Astrocyte (in vitro differentiated cells and primary cell): Measurements from ENCODE around the gene OR51B2. TPM values are rescaled to one million over a fixed set of nuclear protein-coding genes. Genes with fewer than 3 reads are reported as not detected.
"Not testable (repeated sequence)": the region's sequence is repeated elsewhere in the genome, so short reads cannot be mapped to it uniquely, and the experiment has no call there.

Experiments used
- DNase-seq: peaks from one replicate; pipeline ENCODE4 v3.0.0-alpha.2; 2010; ENCODE audit warnings: low read depth
- FAIRE-seq: peaks from 2 replicates; lab custom pipeline; 2011; peaks lifted over from hg19 to GRCh38; lab: Jason Lieb, UNC
- H2AFZ ChIP-seq: 2 replicates; pipeline ENCODE4 v1.6.0; 2012; ENCODE audit warnings: low read depth, low read length, inconsistent platforms
- H3K27ac ChIP-seq: 2 replicates; pipeline ENCODE4 v1.5.1; 2011; ENCODE audit warnings: low read depth, low read length, inconsistent platforms
- H3K27me3 ChIP-seq: 2 replicates; pipeline ENCODE4 v1.6.0; 2011; ENCODE audit warnings: low read length, inconsistent platforms; ENCODE audit not compliant: insufficient read depth
- H3K36me3 ChIP-seq: 2 replicates; pipeline ENCODE4 v1.5.1; 2011; ENCODE audit warnings: low read length, inconsistent platforms; ENCODE audit not compliant: insufficient read depth
- H3K4me1 ChIP-seq: 2 replicates; pipeline ENCODE4 v1.5.1; 2011; ENCODE audit warnings: low read length, inconsistent platforms; ENCODE audit not compliant: insufficient read depth
- H3K4me2 ChIP-seq: 2 replicates; pipeline ENCODE4 v1.6.0; 2012; ENCODE audit warnings: low read length, inconsistent platforms
- H3K4me3 ChIP-seq: 2 replicates; pipeline ENCODE4 v1.5.1; 2011; ENCODE audit warnings: low read depth, mild to moderate bottlenecking, low read length, inconsistent platforms; ENCODE audit not compliant: insufficient read depth
- H3K79me2 ChIP-seq: 2 replicates; pipeline ENCODE4 v1.6.0; 2012; ENCODE audit warnings: mild to moderate bottlenecking, low read length, inconsistent platforms; ENCODE audit not compliant: insufficient read depth
- H3K9ac ChIP-seq: 2 replicates; pipeline ENCODE4 v1.6.0; 2012; ENCODE audit warnings: mild to moderate bottlenecking, low read length, inconsistent platforms
- H3K9me3 ChIP-seq: 2 replicates; pipeline ENCODE4 v1.5.1; 2012; ENCODE audit warnings: low read depth, mild to moderate bottlenecking, low read length, inconsistent platforms; ENCODE audit not compliant: insufficient read depth
- H4K20me1 ChIP-seq: 2 replicates; pipeline ENCODE4 v1.6.0; 2012; ENCODE audit warnings: low read length, inconsistent platforms; ENCODE audit not compliant: insufficient read depth
- H3K27ac Mint-ChIP-seq: one replicate; pipeline ENCODE4 v1.8.0; 2021; ENCODE audit warnings: mild to moderate bottlenecking, mixed read lengths; ENCODE audit not compliant: unreplicated experiment
- H3K27me3 Mint-ChIP-seq: one replicate; pipeline ENCODE4 v1.8.0; 2021; ENCODE audit warnings: low read depth, mixed read lengths; ENCODE audit not compliant: unreplicated experiment
- H3K36me3 Mint-ChIP-seq: one replicate; pipeline ENCODE4 v1.8.0; 2021; ENCODE audit warnings: low read depth, mixed read lengths; ENCODE audit not compliant: unreplicated experiment
- H3K4me1 Mint-ChIP-seq: one replicate; pipeline ENCODE4 v1.8.0; 2021; ENCODE audit warnings: low read depth, mixed read lengths; ENCODE audit not compliant: unreplicated experiment
- H3K4me3 Mint-ChIP-seq: one replicate; pipeline ENCODE4 v1.8.0; 2021; ENCODE audit warnings: mild to moderate bottlenecking, moderate library complexity, mixed read lengths; ENCODE audit not compliant: unreplicated experiment
- H3K9me3 Mint-ChIP-seq: one replicate; pipeline ENCODE4 v1.8.0; 2021; ENCODE audit warnings: mild to moderate bottlenecking, mixed read lengths; ENCODE audit not compliant: unreplicated experiment
- EZH2 ChIP-seq: IDR thresholded peaks from 2 replicates; pipeline ENCODE4 v1.6.1; 2012; ENCODE audit warnings: mild to moderate bottlenecking, low read length, inconsistent platforms; ENCODE audit not compliant: insufficient read depth
- total RNA-seq: library from RNA; stranded (reverse); gene quantifications from 2 replicates; pipeline ENCODE4 v1.2.1, GENCODE V29; 2021
- TF ChIP-seq, protein P1 (sequence below): IDR thresholded peaks from 2 replicates; pipeline ENCODE4 v1.5.1; 2011; ENCODE audit warnings: low read depth, mild to moderate bottlenecking, inconsistent platforms, low read length, moderate library complexity; ENCODE audit not compliant: insufficient read depth

OR51B2 gene
- total RNA-seq, 1 donor from 2014 or later = not detected

DNA sequence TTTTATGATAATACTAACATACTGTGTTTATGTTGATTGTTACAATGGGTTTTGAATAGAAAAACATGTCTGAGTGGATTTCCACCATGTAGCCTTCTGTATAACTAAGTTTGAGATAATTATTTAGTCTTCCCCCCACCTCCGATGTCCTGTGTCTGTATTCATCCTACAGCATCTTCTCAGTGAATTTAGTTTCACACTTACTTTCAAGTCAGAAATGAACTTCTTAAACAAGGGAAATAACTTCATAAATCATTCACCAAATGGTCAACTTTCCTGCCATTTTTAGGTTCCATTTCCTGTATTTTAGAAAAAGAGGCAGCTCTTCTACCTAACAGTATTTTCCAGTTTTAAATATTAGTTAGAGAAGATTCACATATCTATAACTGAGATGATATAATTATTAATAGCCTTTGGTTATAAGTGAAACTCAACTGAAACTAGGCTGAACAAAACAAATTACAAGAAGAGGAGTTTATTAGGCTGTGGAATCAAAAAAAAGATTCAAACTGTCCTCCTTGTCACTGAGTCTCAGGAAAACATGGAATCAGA, 15.8 kb upstream of the OR51B2 start:
- Histone ChIP-seq H3K4me2 (no peak overlapping the region), H3K79me2 (no peaks in the 10 kb centered on the region), H3K27me3 (no peaks in the 10 kb centered on the region), H4K20me1 (no peaks in the 10 kb centered on the region), H3K4me3 (no peak overlapping the region), H3K36me3 (no peaks in the 10 kb centered on the region), H3K27ac (no peak overlapping the region), H3K9ac (no peak overlapping the region), H3K4me1 (no peaks in the 10 kb centered on the region), H3K9me3 (no peaks in the 10 kb centered on the region), H2AFZ (no peak overlapping the region)
- H3K36me3 Mint-ChIP-seq = peaks cover 2% of the 10 kb centered on the region
- H3K4me3 Mint-ChIP-seq = no peak overlapping the region
- no peak overlapping the region for H3K27ac Mint-ChIP-seq
- no peak for TF ChIP-seq EZH2
- TF ChIP-seq, protein P1, sequence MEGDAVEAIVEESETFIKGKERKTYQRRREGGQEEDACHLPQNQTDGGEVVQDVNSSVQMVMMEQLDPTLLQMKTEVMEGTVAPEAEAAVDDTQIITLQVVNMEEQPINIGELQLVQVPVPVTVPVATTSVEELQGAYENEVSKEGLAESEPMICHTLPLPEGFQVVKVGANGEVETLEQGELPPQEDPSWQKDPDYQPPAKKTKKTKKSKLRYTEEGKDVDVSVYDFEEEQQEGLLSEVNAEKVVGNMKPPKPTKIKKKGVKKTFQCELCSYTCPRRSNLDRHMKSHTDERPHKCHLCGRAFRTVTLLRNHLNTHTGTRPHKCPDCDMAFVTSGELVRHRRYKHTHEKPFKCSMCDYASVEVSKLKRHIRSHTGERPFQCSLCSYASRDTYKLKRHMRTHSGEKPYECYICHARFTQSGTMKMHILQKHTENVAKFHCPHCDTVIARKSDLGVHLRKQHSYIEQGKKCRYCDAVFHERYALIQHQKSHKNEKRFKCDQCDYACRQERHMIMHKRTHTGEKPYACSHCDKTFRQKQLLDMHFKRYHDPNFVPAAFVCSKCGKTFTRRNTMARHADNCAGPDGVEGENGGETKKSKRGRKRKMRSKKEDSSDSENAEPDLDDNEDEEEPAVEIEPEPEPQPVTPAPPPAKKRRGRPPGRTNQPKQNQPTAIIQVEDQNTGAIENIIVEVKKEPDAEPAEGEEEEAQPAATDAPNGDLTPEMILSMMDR = no peak
- peaks cover 2% of the 10 kb centered on the region for H3K4me1 Mint-ChIP-seq
- peaks cover 2% of the 10 kb centered on the region for H3K9me3 Mint-ChIP-seq
- FAIRE-seq (no peak), DNase-seq (no peak)
- H3K27me3 Mint-ChIP-seq = no peaks in the 10 kb centered on the region

DNA sequence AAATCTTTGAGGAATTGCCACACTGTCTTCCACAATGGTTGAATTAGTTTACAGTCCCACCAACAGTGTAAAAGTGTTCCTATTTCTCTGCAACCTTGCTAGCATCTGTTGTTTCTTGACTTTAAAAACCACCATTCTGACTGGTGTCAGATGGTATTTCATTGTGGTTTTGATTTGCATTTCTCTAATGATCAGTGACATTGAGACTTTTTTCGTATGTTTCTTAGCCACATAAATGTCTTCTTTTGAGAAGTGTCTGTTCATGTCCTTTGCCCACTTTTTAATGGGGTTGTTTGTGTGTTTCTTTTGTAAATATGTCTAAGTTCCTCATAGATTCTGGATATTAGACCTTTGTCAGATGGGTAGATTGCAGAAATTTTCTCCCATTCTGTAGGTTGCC, 13.2 kb upstream of the OR51B2 start:
- H3K27ac Mint-ChIP-seq, FAIRE-seq, H3K4me3 ChIP-seq, H3K27ac ChIP-seq, H3K36me3 Mint-ChIP-seq, H3K4me1 ChIP-seq, H3K4me3 Mint-ChIP-seq, H3K27me3 ChIP-seq, H3K36me3 ChIP-seq, H3K27me3 Mint-ChIP-seq, H4K20me1 ChIP-seq, H3K4me1 Mint-ChIP-seq, H3K9me3 Mint-ChIP-seq, H3K9ac ChIP-seq, H2AFZ ChIP-seq, DNase-seq, H3K4me2 ChIP-seq, H3K79me2 ChIP-seq, H3K9me3 ChIP-seq: not testable (repeated sequence)

DNA sequence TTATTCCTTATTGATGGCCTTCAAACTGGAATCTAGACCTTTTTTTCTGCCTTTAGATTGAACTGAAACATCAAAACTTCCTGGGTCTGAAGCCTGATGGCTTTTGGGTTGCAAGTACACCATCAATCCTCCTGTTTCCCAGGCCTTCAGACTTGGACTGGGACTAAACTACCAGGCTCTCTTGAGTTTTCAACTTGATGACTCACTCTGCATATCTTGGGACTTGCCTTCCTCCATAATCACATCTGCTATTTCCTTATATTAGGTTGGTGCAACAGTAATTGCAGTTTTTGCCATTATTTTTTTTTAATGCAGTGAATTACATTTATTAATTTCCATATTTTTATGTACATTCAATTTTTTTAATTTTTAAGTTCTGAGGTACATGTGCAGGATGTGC, 12.2 kb upstream of the OR51B2 start:
- no peak for FAIRE-seq
- peaks cover 2% of the 10 kb centered on the region for H3K9me3 Mint-ChIP-seq
- no peak for TF ChIP-seq EZH2
- TF ChIP-seq, protein P1 = no peak

More for the DNA sequence above, 12.2 kb upstream of the OR51B2 start:
- H4K20me1 ChIP-seq = no peaks in the 10 kb centered on the region
- H3K4me1 ChIP-seq = no peaks in the 10 kb centered on the region
- Mint-ChIP-seq H3K27ac (no peak overlapping the region), H3K36me3 (no peaks in the 10 kb centered on the region), H3K4me1 (peaks cover 2% of the 10 kb centered on the region), H3K4me3 (no peak overlapping the region), H3K27me3 (no peaks in the 10 kb centered on the region)
- H3K27ac ChIP-seq = no peak overlapping the region
- H2AFZ ChIP-seq = no peak overlapping the region
- no peak overlapping the region for H3K4me2 ChIP-seq
- peak; percentile 26 for DNase-seq
- no peak overlapping the region for H3K9ac ChIP-seq
- H3K9me3 ChIP-seq = no peaks in the 10 kb centered on the region
- H3K4me3 ChIP-seq = no peak overlapping the region
- H3K27me3 ChIP-seq = no peaks in the 10 kb centered on the region
- no peaks in the 10 kb centered on the region for H3K79me2 ChIP-seq
- no peaks in the 10 kb centered on the region for H3K36me3 ChIP-seq
